Islet precursor cell (in vitro differentiated cells): ENCODE results near the gene EFS.
"Not testable (repeated sequence)": the region's sequence is repeated elsewhere in the genome, so short reads cannot be mapped to it uniquely, and the experiment has no call there.

Experiments
- DNase-seq: peaks from one replicate; pipeline ENCODE4 v3.0.0-alpha.2; 2018

EFS gene, protein sequence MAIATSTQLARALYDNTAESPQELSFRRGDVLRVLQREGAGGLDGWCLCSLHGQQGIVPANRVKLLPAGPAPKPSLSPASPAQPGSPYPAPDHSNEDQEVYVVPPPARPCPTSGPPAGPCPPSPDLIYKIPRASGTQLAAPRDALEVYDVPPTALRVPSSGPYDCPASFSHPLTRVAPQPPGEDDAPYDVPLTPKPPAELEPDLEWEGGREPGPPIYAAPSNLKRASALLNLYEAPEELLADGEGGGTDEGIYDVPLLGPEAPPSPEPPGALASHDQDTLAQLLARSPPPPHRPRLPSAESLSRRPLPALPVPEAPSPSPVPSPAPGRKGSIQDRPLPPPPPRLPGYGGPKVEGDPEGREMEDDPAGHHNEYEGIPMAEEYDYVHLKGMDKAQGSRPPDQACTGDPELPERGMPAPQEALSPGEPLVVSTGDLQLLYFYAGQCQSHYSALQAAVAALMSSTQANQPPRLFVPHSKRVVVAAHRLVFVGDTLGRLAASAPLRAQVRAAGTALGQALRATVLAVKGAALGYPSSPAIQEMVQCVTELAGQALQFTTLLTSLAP

DNA sequence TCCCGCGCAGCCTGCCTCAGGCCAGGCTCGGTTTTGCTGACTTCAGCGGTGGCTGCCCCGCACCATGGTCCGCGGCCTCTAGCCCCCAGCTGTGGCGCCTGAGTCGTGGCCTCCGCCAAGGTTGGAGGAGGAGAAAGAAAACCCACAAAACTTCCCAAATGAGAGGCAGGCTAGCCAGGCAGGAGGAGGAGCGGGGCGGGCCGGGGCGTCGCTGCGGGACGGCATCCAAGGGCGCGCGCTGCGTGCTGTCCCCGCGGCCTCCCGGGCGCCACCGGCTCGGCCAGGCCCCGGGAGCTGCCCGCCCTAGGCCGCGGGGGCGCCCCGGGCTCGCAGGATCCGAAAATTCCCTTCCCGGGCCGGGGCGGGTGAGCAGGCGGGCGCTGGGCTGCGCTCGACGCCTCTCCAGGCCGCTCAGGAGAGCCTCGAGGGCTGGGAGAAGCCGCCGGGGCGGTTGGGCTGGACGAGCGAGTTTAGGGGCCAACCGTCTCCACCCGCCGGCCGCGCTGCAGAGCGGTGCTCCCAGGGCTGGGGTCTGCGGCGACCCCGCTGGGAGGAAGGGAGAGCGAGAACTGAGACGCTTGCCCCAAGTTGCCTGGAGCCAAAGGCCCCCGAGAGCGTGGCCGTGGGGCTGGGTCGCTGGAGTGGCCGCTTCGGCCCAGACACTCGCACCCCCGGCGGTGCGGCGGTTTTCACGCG is at the start of gene EFS:
TSS of gene EFS (minus strand) at position 137 of the 696 bp plus-strand sequence. CDS start 147 bp downstream, outside the sequence.
- DNase-seq: peak; percentile 73

DNA sequence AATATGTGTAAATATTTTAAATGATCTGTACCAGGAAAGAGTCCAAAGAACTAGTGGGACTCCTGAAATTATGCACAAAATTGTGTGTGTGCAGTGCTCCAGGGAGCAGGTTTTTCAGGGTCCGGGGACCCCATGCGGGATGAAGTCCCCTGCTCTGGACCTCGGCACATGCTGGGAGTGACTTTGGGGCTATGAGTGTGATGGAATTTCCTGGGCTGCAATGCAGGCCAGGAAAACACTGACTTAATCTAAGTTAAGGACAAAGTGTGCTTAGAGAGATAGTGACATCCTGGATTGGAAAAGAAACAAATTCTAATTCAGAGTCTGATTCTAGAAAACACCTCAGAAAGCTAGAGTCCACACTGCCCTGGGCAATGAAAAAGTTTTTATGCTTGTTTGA is 49.3 kb upstream of the EFS start:
- DNase-seq: no peak

DNA sequence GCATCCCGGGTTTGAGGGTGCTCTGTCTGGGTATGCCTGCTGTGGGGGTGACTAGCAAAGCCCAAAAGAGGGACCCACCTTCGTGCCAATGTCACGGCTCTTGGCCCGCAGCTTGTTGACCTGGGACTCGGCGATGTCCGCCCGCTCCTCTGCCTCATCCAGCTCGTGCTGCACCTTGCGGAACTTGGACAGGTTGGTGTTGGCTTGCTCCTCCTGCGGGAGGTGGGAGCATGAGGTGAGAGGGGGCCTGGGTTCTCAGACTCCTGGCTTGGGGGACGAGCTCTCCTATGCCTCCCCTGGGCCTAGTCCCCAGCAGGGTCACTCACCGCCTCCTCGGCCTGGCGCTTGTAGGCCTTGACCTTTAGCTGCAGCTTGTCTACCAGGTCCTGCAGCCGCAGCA is 48.7 kb upstream of the EFS start:
- DNase-seq: no peak

DNA sequence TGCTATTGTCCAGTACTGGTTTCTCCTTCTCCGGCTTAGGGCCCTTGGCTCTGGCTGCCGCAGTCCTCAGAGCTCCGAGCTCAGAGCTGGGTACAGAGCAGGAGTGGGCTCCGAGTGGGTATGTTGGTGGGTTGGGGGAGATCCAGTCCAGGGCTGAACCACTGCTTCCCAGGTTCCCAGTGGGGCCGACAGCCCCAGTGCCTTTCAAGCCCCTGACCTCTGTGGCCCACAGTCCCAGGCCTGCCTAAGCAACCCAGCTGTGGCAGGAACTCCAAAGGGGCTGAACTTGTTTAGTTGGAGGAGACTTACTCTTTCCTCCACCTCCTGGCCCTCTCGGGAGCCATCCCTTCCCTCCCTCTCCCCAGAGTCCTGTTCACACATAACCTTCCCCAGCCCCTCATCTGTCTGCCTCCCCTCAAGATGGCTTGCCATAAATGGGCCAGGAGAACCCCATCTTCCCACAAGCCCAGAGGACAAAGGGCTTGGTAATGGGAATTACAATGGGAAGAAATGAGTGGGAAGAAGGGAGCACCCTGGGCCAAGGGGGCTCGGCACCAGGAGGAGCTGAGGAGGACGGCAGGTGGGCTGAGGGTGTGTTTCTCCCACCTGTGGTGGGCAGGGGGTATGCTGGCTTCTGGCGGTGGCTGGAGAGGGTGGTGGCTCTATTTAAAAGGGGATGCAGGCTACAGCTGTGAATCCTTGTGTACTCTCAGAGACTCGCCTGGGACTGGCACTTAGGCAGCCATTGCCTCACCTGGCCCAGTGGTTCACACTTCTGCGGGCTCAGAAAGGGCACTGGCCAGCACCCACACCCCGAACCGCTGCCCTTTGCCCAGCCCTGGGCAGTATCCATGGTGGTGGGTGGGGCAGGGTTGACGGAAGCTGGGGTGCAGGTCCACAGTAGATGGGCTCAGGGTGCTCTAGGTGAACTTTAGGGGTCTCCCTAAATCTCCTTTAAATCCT is 46.9 kb upstream of the EFS start:
- DNase-seq: no peak

DNA sequence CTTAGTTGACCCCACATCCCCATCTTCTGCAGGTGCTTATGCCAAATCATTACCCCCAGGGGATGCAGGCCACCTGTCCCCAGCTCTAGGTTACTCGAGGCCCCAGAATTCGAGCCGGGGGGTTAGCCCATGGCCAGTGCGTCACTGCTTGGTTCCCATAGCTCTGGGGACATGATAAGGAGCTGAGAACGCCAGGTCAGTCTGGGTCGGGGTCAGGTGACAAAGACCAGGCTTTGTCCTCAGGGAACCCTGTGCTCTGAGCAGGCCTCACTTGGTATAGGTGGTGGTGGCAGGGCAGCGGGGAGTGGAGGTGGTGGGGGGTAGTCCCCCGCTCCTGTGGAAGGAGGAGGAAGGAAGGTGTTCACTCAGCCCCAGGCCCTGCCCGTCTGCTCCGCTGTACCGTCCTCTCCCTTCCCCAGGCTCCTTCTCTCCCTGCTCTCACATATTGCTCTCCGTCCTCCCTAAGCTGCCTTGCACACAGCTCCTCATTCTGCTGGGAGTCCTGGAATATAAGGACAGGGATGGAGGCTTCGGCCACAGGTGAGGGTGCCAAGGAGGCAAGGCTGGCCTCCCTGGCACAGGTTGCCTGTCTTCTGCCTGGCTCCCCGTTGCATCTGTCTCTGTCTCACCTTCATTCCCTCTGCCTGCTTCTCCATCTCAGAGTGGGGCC is 45.1 kb upstream of the EFS start:
- no peak for DNase-seq

DNA sequence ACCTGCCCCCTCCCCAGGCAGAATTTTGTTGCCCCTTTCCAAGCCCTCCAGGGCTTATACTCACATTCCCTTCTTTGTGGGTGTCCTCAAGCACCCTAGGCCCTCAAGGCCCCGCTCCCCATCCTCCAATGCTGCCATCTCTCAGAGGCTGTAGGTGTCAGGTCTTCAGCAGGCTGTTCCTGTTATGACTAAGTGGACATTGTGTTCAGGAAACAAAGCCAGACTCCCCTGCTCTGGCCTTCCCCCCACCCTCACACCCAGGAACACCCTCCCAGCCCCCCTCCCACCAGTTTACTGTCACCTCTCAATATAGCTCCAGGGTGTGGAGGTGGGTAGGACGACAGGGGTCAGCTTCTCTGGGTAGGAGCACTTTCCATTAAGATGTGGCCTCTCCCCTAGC is 44.5 kb upstream of the EFS start:
- no peak for DNase-seq

DNA sequence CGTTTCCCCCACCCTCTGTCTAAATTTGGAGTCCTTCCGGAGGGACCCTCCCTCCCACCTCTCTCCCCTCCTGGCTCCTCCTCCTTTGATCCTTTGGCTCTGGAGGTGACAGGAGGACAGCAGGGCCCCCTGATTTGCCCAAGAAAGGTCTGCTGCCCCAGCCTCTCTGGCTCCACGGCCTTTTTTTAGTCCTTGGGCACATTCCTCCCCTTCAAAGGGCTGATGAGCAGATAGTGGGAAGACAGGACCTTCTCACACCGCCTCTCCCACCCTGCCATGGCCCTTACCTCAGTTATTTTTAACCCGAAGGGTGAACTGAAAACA is 43.3 kb upstream of the EFS start:
- no peak for DNase-seq

DNA sequence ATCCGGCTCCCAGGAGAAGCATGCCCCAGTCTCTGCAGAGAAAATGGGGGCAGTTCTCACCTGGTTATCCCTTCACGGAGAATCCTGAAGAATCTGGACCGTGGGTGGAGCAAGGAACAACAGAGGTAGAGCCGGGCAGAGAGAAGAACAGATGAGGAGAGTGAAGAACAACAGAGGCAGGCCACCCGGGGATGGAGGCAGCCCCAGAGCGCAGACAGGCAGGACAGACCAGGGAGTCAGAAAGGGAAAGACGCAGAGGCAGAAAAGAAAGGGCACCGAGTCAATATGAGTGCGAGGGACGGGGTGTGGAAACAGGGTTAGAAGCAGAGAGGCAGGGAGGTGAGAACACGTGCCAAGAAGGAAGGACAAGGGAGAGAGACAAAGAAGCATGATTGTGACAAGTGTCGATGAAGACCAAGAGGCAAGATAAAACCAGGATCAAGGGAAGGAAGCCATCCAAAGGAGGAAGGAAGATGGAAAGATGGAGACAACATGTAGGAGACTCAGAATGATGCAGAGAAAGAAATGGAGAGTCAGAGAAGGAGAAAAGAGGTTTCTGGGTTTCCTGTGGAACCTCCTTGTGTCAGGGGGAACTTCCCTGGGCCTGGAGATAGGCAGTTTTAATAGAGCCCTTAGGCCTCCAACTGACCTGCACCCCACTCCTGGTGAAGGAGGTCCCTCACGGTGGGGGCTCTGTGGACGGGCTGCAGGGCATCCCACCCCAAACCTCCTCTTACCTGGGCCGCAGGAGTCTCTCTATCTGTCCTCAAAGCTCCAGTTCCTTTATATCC is 42.7 kb upstream of the EFS start, which contains the start of gene MYH6:
TSS of gene MYH6 (minus strand) at position 758 of the 791 bp plus-strand sequence. CDS start 1,050 bp downstream, outside the sequence.
- DNase-seq: no peak

DNA sequence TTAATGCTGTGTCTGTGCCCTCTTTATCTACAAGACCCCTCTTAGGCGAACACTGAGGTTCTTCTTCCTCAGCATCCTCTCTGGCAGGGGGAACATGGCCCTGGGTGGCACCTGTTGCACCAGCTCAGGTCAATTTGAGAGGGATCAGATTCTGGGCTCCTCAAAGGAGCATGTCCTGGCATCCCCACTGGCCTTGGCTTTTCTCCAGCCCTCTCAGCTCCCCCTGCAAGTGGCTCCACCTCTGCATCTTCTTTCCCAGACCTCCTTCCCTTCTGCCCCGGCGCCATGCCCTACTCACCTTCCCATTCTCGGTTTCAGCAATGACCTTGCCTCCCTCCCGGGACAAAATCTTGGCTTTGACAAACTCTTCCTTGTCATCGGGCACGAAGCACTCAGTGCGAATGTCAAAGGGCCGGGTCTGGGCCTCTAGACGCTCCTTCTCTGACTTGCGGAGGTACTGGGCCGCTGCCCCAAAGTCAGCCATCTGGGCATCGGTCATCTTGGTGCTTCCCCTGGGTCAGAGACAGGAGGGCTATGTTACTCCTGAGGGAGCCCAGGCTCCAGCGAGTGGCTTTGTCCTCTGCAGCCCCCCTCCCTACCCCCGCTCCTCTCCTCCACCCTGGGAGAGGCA is 41.9 kb upstream of the EFS start:
- no peak for DNase-seq

DNA sequence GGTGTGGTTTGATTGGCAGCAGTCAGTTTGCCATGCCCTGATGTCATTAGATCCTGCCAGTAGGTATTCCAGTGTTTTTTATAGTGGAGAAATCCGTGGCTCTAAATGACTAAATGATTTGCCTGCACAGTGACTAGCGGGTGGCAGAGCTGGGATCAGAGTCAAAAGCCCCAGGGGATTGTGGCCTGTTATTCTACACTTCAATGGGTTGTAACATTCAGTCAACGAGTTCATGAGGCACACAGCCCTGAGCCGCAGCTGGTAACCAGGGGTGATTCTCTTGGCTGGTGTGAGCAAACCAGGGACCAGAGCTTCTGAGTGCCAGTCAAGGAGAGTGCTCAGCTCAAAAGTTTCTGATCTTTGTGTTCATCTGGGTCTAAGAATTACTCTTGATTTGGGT is 41.3 kb upstream of the EFS start:
- no peak for DNase-seq

DNA sequence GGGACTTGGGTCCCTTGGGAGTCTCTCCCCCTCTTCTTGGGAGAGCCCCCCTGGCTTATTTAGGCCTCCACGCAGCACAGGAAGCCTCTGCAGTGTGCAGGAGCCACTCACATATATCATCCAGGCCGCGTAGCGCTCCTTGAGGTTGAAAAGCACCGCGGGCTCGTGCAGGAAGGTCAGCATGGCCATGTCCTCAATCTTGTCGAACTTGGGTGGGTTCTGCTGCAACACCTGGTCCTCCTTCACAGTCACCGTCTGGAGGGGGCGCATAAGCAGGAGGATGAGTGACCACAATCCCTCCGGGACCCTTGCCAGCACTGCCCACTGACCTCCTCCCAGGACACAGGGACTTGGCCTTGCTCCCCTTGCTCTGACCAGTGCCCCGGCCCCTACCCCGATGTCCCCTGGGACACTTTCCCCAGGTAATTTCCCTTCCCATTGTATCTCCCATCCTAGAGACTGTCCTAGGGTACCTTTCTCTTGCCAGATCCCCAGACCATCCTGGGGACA is 40.6 kb upstream of the EFS start:
- DNase-seq: no peak

DNA sequence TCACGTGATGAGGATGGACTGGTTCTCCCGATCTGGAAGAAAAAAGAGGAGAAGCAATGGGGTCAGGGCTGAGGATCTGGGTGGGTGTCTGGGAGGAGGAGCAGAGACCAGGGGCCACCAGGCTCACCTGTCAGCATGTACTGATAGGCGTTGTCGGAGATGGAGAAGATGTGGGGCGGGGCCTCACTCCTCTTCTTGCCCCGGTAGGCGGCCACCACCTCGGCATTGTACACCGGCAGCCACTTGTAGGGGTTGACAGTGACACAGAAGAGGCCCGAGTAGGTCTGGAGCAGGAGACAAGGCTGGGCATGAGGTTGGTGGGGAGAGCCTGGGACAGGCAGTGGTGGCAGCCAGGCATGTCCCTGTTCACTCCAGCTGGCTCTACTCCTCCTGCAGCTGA is 40.1 kb upstream of the EFS start:
- no peak for DNase-seq

DNA sequence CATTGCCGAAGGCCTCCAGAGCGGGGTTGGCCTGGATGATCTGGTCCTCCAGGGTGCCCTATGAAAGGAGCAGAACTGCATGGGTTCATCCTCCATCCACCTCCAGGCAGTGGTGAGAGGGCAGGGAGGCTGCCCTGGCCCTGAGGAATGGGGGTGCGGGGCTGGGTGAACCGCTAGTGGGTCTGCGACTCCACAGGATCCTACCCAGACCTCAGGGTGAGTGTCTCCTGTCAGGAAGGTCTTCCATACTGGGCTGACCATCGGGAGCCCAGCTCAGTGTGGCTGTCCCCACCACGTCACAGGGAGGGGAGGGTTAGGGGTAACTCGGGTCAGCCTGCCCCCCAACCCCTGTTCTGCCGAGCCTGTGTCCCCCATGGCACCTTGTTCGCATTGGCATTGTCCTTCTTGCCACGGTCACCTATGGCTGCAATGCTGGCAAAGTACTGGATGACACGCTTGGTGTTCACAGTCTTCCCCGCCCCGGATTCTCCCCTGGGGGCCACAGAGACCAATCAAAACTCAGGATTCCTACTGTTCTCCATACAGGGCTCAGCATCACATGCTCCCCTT is 39.4 kb upstream of the EFS start:
- no peak for DNase-seq

DNA sequence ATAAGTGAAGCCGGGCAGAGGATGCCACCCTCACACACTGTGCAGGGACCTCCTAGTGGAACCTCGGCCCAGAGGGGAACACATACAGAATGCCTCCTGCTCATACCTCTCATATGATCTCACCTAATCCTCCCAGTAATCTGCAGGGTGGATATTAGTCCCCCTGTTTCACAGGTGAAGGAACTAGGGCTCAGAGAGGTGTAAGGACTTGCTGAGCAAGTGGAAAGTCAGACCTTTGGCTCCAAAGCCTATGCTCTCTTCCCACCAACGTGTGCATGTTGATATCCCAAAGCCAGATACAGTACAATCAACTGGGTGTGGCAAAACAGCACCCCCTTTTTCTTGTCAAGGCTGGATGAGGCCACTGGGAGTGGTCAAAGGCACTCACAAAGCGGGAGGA is 38.9 kb upstream of the EFS start:
- DNase-seq: no peak

DNA sequence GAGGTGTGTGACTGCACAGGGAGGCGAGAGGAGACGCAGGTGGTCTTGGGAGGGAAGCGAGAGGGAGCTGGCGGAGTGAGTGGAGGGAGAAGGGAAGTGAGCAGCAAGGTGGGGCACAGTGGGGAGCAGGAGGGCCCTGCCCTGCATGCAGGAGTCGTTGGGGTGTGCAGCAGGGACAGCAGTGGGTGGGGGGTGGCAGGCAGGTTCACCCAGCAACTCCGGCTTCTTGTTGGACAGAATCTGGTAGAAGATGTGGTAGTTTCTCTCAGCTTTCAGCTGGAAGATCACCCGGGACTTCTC is 38.1 kb upstream of the EFS start:
- DNase-seq: no peak

DNA sequence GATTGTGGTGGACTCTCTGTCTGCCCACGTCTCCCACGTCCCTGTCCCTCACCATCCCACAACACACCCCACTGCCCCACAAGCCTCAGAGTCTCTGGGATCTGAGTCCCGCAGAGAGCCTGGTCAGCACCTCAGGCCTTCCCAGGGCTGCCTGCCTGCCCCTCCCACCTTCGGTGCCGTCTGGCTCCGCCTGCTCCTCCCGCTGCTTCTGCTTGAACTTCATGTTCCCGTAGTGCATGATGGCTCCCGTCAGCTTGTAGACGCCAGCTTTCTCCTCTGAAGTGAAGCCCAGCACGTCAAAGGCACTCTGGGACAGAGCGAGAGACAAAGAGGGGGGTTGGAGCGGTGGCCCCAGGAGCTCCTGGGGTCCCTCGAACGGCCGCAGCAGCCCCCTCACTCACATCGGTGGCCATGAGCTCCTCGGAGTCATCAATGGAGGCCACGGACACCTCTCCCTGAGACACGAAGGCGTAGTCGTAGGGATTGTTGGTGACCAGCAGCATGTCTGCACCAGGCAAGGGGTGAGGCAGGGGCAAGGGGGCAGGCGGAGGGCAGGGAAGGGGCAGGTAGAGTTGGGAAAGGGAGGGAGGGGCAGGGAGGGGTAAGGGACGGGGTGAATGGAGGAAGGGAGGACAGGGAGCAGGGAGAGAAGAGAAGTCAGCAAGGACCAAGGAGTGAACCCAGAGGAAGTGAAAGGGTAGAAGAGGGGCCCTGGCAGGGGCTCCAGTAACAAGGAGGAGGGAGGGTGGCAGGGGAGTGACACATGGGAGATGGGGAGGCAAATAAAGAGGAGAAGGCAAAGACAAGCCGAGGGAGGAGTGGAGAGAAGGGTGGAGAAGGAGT is 37.5 kb upstream of the EFS start:
- no peak for DNase-seq

DNA sequence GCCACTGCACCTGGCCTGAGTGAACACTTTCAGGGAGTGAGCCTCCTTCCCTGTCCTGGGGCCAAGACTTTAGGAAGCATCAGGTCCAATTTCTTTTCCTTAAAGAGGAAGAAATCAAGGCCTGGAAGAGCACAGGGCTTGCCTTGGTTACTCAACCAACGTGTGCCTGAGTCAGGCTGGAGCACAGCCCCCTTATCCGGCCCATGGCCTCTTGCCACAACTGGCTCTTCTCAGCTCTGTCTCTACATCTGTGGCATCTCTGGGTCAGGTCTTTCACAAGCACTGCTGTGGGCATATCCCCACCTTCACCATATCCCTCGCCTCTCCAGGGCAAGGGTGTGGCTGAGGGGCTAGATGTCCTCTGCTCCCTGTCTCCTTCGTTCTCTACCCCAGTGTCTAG is 36.3 kb upstream of the EFS start:
- DNase-seq: no peak

DNA sequence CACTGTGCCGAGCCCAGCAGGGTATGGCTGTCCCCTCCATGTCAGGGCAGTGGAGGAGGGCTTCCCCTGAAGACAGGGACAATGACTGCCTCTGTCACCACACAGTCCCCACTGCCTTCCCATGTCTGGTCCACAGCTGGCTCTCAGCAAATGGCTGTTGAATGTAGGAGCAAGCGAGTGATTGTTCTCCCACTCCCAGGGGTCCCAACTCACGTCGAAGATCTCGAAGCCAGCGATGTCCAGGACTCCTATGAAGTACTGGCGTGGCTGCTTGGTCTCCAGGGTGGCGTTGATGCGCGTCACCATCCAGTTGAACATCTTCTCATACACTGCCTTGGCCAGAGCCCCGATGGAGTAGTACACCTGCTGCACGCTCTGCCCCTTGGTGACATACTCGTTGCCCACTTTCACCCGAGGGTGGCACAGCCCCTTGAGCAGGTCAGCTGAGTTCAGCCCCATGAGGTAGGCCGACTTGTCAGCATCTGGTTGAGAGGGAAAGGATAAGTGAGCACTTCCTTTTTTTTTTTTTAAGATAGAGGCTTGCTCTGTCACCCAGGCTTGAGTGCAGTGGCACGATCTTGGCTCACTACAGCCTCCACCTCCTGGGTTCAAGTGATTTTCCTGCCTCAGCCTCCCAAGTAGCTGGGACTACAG is 35.7 kb upstream of the EFS start:
- not testable (repeated sequence) for DNase-seq

DNA sequence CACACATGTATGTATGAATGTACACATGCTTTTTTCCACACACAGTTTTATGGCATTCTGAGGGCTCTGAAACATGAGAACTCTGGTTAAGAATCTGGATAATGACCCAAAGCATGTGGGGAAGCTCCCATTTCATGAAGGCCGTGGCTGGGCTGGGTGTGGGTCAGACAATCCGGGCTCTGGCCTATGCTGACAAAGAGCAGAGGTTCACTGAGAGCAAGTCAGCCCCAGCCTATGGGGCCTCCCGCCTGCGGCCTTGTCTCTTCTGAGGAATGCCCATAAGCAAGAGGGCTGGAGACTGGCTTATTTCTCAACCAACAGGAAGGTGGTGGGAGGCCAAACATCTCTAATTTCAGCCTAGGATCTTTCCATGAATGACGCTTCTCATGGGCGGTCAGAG is 34.6 kb upstream of the EFS start:
- no peak for DNase-seq
